DMS114 treated with DMSO at 0.1 percent for 48 hours (cell line): ENCODE measurements around the gene KRT86.
A peak's percentile ranks its signal among the peaks of the same experiment; 100 is the strongest.
"Not testable (repeated sequence)": the region's sequence is repeated elsewhere in the genome, so short reads cannot be mapped to it uniquely, and the experiment has no call there.

Experiments used
- DNase-seq: peaks from one replicate; lab custom pipeline; 2025; ENCODE audit not compliant: unreplicated experiment; lab: John Stamatoyannopoulos, UW

The KRT86 gene

GRCh38 chr12:52267266-52267665 lies 7.2 kb upstream of the KRT86 start:
- DNase-seq: no peak

- no peak for DNase-seq
These were observed 6.7 kb upstream of the KRT86 start for GRCh38 chr12:52267699-52268098.

- no peak for DNase-seq
These were observed 6.2 kb upstream of the KRT86 start for GRCh38 chr12:52268212-52268611.

- DNase-seq: no peak
These were observed 3.8 kb upstream of the KRT86 start for GRCh38 chr12:52270541-52271070.

- no peak for DNase-seq
These were observed 3.3 kb upstream of the KRT86 start for GRCh38 chr12:52271158-52271557.

- DNase-seq: no peak
These were observed 1.2 kb downstream of the KRT86 start for GRCh38 chr12:52275686-52276085.

GRCh38 chr12:52277486-52278245 lies 3.2 kb downstream of the KRT86 start:
- no peak for DNase-seq

- DNase-seq: peak; percentile 69
These were observed 4.4 kb downstream of the KRT86 start for GRCh38 chr12:52278575-52279421.

GRCh38 chr12:52279422-52280318 lies 5.2 kb downstream of the KRT86 start:
- DNase-seq: no peak

GRCh38 chr12:52280319-52280795 lies 5.9 kb downstream of the KRT86 start:
- DNase-seq: no peak

GRCh38 chr12:52280796-52281560 lies 6.5 kb downstream of the KRT86 start:
- DNase-seq: no peak

- no peak for DNase-seq
These were observed 10.2 kb downstream of the KRT86 start for GRCh38 chr12:52284562-52285171.

- no peak for DNase-seq
These were observed 10.8 kb downstream of the KRT86 start for GRCh38 chr12:52285172-52285745.

- no peak for DNase-seq
These were observed 11.5 kb downstream of the KRT86 start for GRCh38 chr12:52285851-52286530.

GRCh38 chr12:52286857-52287785 lies 12.7 kb downstream of the KRT86 start:
- DNase-seq: not testable (repeated sequence)

GRCh38 chr12:52287816-52288805 lies 13.7 kb downstream of the KRT86 start:
- not testable (repeated sequence) for DNase-seq
